K562 (cell line): ENCODE results near the gene MEAK7. TPM values are rescaled to one million over a fixed set of nuclear protein-coding genes. Genes with fewer than 3 reads are reported as not detected.

ENCODE experiments used
- ATAC-seq: fragments of 200-7000 bp; cut with Tn5 transposase; 3 replicates; pipeline ENCODE4 v1.9.1; 2020; ENCODE audit warnings: moderate library complexity
- BruUV-seq: library from RNA; stranded (reverse); fragments of 400-500 nt; replicated peaks from 2 replicates; lab custom pipeline; 2021; lab: Mats Ljungman, UMichigan
- CTCF ChIA-PET: fragments of 300-600 bp; formaldehyde crosslinking; extraction: SDS; loops from one replicate; lab custom pipeline; 2021; ENCODE audit warnings: low intra/inter-chr PET ratio; lab: Yijun Ruan, JAX
- POLR2A ChIA-PET: fragments of 300-600, 350-650 bp; sonication (Branson Sonifier 250); formaldehyde crosslinking; extraction: SDS; loops from one replicate; lab custom pipeline; 2021; ENCODE audit warnings: antibody characterized with exemption, inconsistent platforms; lab: Yijun Ruan, JAX
- DNase-seq, 4 experiments: peaks; one replicate each; pipeline versions ENCODE4 v3.0.0 to v3.0.0-alpha.2; 2011 to 2018; ENCODE audit warnings: low spot score in 3 of 4, mixed read lengths in 3 of 4; ENCODE audit errors: extremely low read depth in 1 of 4
- FAIRE-seq: peaks from 2 replicates; lab custom pipeline; 2011; peaks lifted over from hg19 to GRCh38; lab: Jason Lieb, UNC
- H2AFZ ChIP-seq: 2 replicates; pipeline ENCODE4 v1.6.0; 2011; ENCODE audit warnings: low read depth, low read length, control low read depth, inconsistent platforms
- H3K27ac ChIP-seq: fragments of 200-600 bp; 3 replicates; pipeline ENCODE4 v1.8.0; 2011; ENCODE audit warnings: low read depth, mild to moderate bottlenecking, control low read depth, inconsistent platforms, low read length, moderate library complexity, mixed read lengths; ENCODE audit errors: extremely low read depth
- H3K27me3 ChIP-seq, 2 experiments: fragments of 300-600 bp in 1 of 2; 2 replicates in 1 of 2; 3 replicates in 1 of 2; pipeline versions ENCODE4 v1.6.0 to v1.8.0; 2011; ENCODE audit warnings: inconsistent platforms in 2 of 2, low read length in 2 of 2, mild to moderate bottlenecking in 1 of 2, mixed read lengths in 1 of 2, moderate library complexity in 1 of 2; ENCODE audit not compliant: control insufficient read depth in 2 of 2, insufficient read depth in 2 of 2
- H3K36me3 ChIP-seq: fragments of 300-600 bp; 3 replicates; pipeline ENCODE4 v1.8.0; 2011; ENCODE audit warnings: mild to moderate bottlenecking, low read length, inconsistent platforms; ENCODE audit not compliant: control insufficient read depth, insufficient read depth
- H3K4me1 ChIP-seq, 2 experiments: fragments of 200-600 bp in 1 of 2; replicated peaks in 1 of 2; 2 replicates in 1 of 2; 3 replicates in 1 of 2; pipeline versions ENCODE4 v1.5.1 to v1.8.0; 2011; ENCODE audit warnings: inconsistent platforms in 2 of 2, low read length in 2 of 2, mild to moderate bottlenecking in 1 of 2, mixed read lengths in 1 of 2, moderate library complexity in 1 of 2; ENCODE audit not compliant: control insufficient read depth in 2 of 2, insufficient read depth in 2 of 2
- H3K4me2 ChIP-seq: 2 replicates; pipeline ENCODE4 v1.6.1; 2011; ENCODE audit warnings: low read length, control low read depth, inconsistent platforms, mixed read lengths; ENCODE audit not compliant: insufficient read depth
- H3K4me3 ChIP-seq: fragments of 200-600 bp; sonication (generic), shearing (Covaris generic); 2 replicates; pipeline ENCODE4 v1.5.1; 2016; ENCODE audit warnings: control low read depth, inconsistent platforms
- H3K79me2 ChIP-seq: fragments of 200-600 bp; 3 replicates; pipeline ENCODE4 v1.8.0; 2011; ENCODE audit warnings: low read length, inconsistent platforms; ENCODE audit not compliant: control insufficient read depth, insufficient read depth
- H3K9ac ChIP-seq, 2 experiments: 2 replicates each; pipeline versions ENCODE4 v1.6.0 to v1.6.1; 2011; ENCODE audit warnings: low read depth in 2 of 2, low read length in 2 of 2, control low read depth in 1 of 2, inconsistent platforms in 1 of 2, mild to moderate bottlenecking in 1 of 2, mixed read lengths in 1 of 2; ENCODE audit not compliant: insufficient read depth in 1 of 2
- H3K9me1 ChIP-seq: one replicate; pipeline ENCODE4 v1.6.0; 2011; ENCODE audit warnings: inconsistent platforms, mild to moderate bottlenecking, low read length, moderate library complexity; ENCODE audit not compliant: control insufficient read depth, insufficient read depth
- H3K9me3 ChIP-seq: replicated peaks from 2 replicates; pipeline ENCODE4 v1.5.1; 2011; ENCODE audit warnings: low read depth, low read length, inconsistent platforms; ENCODE audit not compliant: control insufficient read depth, insufficient read depth
- H4K20me1 ChIP-seq: replicated peaks from 2 replicates; pipeline ENCODE4 v1.6.1; 2011; ENCODE audit warnings: low read length, inconsistent platforms, mixed read lengths; ENCODE audit not compliant: control insufficient read depth, insufficient read depth
- ARHGAP35 ChIP-seq: fragments of 450-650 bp; IDR thresholded peaks from 2 replicates; pipeline ENCODE4 v1.6.1; 2018; ENCODE audit not compliant: partially characterized antibody
- CUX1 ChIP-seq: fragments of 200-800 bp; sonication (Bioruptor generic); IDR thresholded peaks from 2 replicates; pipeline ENCODE4 v1.6.1; 2016; ENCODE audit warnings: missing genetic modification characterization, missing compliant biosample characterization
- KLF13 ChIP-seq: fragments of 450-650 bp; IDR thresholded peaks from 2 replicates; pipeline ENCODE4 v1.6.1; 2016; ENCODE audit warnings: missing genetic modification characterization, low read depth, mild to moderate bottlenecking, missing compliant biosample characterization, moderate library complexity, borderline replicate concordance
- MAFF ChIP-seq: IDR thresholded peaks from 2 replicates; pipeline ENCODE4 v1.6.1; 2012; ENCODE audit warnings: low read length, improper control_type of control experiment
- NONO ChIP-seq, 2 experiments: fragments of 200-400 bp in 1 of 2; fragments of 450-650 bp in 1 of 2; formaldehyde crosslinking in 1 of 2; IDR thresholded peaks; 2 replicates each; pipeline ENCODE4 v1.6.1; 2017; ENCODE audit warnings: low read depth in 2 of 2, mild to moderate bottlenecking in 2 of 2, moderate library complexity in 2 of 2, low read length in 1 of 2
- RBM25 ChIP-seq: fragments of 200-400 bp; formaldehyde crosslinking; IDR thresholded peaks from 2 replicates; pipeline ENCODE4 v1.6.1; 2018; ENCODE audit warnings: low read length, low read depth, moderate library complexity; ENCODE audit not compliant: severe bottlenecking
- ZNF121 ChIP-seq: sonication (generic); formaldehyde crosslinking; conservative IDR thresholded peaks from 2 replicates; pipeline ENCODE4 v1.8.0; 2022; ENCODE audit warnings: missing genetic modification reagents
- ZNF830 ChIP-seq: fragments of 250-450 bp; sonication (Bioruptor Pico); IDR thresholded peaks from 2 replicates; pipeline ENCODE4 v1.5.0; 2021; ENCODE audit warnings: mild to moderate bottlenecking
- WGBS: fragments of 100-300 bp; shearing (Covaris generic); methylation state at CpG from one replicate; pipeline ENCODE4 v1.1.6; 2016; ENCODE audit warnings: low coverage, mixed read lengths; ENCODE audit not compliant: insufficient coverage; ENCODE audit errors: missing lambda C conversion rate; 5-methylcytosine and 5-hydroxymethylcytosine counted together
- in situ Hi-C: fragments of 300-500 bp; cut with MboI; formaldehyde crosslinking; loops from 4 replicates; pipeline ENCODE4 v1.15.0; 2018; ENCODE audit warnings: inconsistent platforms, mixed read lengths
- intact Hi-C: fragments of 100-400 bp; cut with micrococcal nuclease; formaldehyde crosslinking; loops from 2 replicates; pipeline ENCODE4 v1.14.2; 2022
- polyA plus RNA-seq, 8 experiments: library from polyadenylated mRNA; depleted of rRNA in 4 of 8; stranded (reverse) in 5 of 8; unstranded in 3 of 8; fragments of >200 nt; fragmentation: Nextera tagmentation in 2 of 8; fragmentation: Illumina TruSeq in 1 of 8; extraction: Ambion mirVana in 2 of 8; extraction: Trizol in 1 of 8; gene quantifications; 2 replicates each; pipeline versions ENCODE4 v1.2.1 to v1.2.3, GENCODE V29; 2011 to 2014; ENCODE audit warnings: inconsistent platforms in 1 of 8, missing spikeins in 1 of 8
- total RNA-seq, 7 experiments: library from RNA; depleted of rRNA in 6 of 7; stranded (reverse); fragments of >200 nt in 6 of 7; fragmentation: Illumina TruSeq in 2 of 7; extraction: Trizol in 2 of 7; gene quantifications; 2 replicates each; pipeline versions ENCODE4 v1.2.1 to v1.2.3, GENCODE V29; 2011 to 2021; ENCODE audit warnings: low replicate concordance in 1 of 7

The MEAK7 gene
- total and polyA plus RNA-seq, 9 of the 15 experiments (the other 6 are each of a cell fraction or from before 2014, with no cell fraction given) = 1.4 to 14.5 (median 6.3) TPM

GRCh38 chr16:84498223-84498610 is 6.2 kb downstream of the MEAK7 start:
- in situ Hi-C loops (no loop called here), intact Hi-C loops (no loop called here)
- no peak for FAIRE-seq
- Histone ChIP-seq H3K9ac (no peak overlapping the region), H3K4me3 (no peak overlapping the region), H3K9me3 (no peaks in the 10 kb centered on the region; the same call in 1 of the 2 replicates), H3K79me2 (no peaks in the 10 kb centered on the region), H4K20me1 (no peaks in the 10 kb centered on the region), H3K4me1 (peaks cover 4 to 6% of the 10 kb centered on the region in 2 experiments; a peak in 4 of 5 replicates), H3K9me1 (no peaks in the 10 kb centered on the region), H3K36me3 (peaks cover 10% of the 10 kb centered on the region), H3K4me2 (no peak overlapping the region), H2AFZ (no peak overlapping the region), H3K27ac (no peak overlapping the region), H3K27me3 (no peaks in the 10 kb centered on the region)
- no TSS peak for BruUV-seq
- 46% methylated on average over 2 of the region's 2 CpGs for WGBS
- POLR2A ChIA-PET = interaction anchor here (0.6 to 1.5 kb wide), 3 partner anchors 9 to 225 kb away, joined by 4 to 8 read pairs (median 4); no protein-coding TSS in a partner anchor
- CTCF ChIA-PET = no interaction called here
- ATAC-seq = no peak
- no peak for DNase-seq
- TF ChIP-seq NONO (IDR thresholded peaks at IDR 0.05; ENCODE audit: low read depth in 2 of 2, low read length in 1 of 2) (no peak), CUX1 (CRISPR knock-in tag) (no peak), RBM25 (peak; percentile 7), ZNF830 (CRISPR knock-in tag) (no peak), MAFF (no peak), ZNF121 (CRISPR knock-in tag) (peak; percentile 84), KLF13 (tag) (no peak), ARHGAP35 (no peak)
